HG03469 (cell line): Measurements from ENCODE around the gene TRAM2.

Source experiments
- ATAC-seq: cut with Tn5 transposase; IDR thresholded peaks from one replicate; pipeline ENCODE4 v1.9.1; 2021; ENCODE audit warnings: mild to moderate bottlenecking, moderate library complexity, moderate number of reproducible peaks; ENCODE audit not compliant: unreplicated experiment

The TRAM2 gene

GRCh38 chr6:52512199-52512598 lies 64.7 kb downstream of the TRAM2 start:
- ATAC-seq = no peak

GRCh38 chr6:52511572-52512151 lies 65.2 kb downstream of the TRAM2 start:
- ATAC-seq = no peak

DNA sequence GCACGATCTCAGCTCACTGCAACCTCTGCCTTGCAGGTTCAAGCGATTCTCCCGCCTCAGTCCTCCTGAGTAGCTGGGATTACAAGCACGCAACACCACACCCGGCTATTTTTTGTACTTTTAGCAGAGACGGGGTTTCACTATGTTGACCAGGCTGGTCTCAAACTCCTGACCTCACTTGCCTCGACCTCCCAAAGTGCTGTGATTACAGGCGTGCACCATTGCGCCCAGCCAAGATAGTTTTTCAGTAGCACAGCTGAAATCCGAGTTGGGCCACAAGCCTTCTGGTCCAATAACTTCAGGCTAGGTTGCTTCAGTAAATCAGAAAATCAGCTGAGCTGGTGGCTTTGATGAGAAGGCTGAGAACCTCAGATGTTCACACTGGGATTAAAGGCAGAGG lies 65.7 kb downstream of the TRAM2 start:
- no peak for ATAC-seq

DNA sequence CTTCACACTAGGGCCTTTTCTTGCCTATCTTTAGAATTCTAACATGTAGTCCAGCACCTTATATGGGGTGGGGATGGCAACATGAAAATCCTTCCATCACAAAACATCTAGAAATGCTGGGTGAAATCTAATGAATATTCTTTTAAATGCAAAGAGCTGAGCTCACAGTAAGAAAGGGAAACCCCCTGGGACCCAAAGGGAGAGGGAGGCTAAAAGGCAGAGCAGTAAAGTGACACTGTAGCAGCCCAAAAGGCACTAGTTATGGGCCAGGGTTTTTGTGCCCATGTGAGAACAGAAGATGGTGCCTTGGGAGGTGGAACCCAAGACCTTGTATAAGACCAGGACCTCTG lies 66.7 kb downstream of the TRAM2 start:
- ATAC-seq = no peak

- no peak for ATAC-seq
Observed at GRCh38 chr6:52509281-52510212, 67.3 kb downstream of the TRAM2 start.

GRCh38 chr6:52508261-52508739 lies 68.6 kb downstream of the TRAM2 start:
- no peak for ATAC-seq

- no peak for ATAC-seq
Observed at GRCh38 chr6:52507557-52508260, 69.2 kb downstream of the TRAM2 start.

- no peak for ATAC-seq
Observed at GRCh38 chr6:52506476-52506875, 70.4 kb downstream of the TRAM2 start.

- no peak for ATAC-seq
Observed at GRCh38 chr6:52505726-52506409, 71.0 kb downstream of the TRAM2 start.

DNA sequence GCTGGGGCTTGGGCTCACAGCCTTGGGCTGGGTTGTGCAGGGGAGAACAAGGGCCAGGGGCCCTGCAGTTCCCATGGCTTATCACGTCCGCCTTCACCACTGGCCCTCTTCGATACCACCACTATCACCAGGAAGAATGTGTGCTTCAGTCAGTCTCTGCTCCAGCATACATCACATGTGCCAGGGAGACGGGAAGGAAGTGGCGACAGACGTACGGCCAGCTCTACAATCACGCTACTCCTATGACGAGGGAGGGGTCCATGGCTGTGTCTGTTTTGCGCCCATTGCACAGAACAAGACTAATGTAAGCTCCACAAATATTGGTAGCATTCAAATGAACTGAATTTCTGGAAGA lies 72.1 kb downstream of the TRAM2 start:
- no peak for ATAC-seq

DNA sequence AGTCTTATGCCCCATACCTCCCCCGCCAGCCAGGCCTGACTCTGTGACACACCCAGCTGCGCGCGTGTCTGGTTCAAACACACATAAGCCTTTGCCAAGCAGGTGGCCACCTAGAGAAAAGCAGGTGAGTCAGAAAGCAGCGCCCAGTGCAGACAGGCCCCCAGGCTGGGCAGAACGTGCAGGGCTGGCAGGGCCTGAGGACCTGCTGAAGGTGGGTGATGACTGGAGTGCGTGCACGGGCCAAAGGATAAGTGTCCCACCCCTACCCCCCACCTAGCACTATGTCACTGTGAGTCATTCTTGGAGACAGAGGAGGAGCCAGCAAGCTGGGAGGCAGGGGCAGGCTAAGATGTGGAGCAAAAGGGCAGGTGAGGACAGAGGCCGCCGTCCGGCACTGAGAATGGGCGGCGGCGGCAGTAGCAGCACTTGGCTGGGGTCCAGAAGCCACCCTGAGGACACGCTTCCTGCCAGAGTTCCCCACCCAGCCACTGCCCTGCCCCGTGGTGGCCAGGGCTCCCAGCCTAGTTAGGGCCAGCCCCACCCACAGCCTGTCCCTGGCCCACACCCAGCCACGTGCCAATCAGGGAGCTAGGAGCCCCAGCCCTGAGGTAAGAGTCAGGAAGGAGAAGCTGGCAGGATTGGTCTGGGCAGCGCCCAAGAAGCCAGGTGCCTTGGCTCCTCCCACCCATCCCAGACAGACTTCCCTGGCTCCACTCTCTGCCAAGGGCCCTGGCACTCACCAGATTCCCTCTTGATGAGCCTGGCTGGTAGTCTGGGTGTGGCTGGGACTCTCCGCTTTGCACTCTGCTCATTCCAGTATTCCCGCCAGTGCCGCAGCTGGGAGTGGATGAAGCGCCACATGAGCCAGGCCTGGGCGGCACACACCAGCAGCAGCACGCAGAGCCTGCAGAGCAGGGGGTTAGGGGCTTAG lies 72.7 kb downstream of the TRAM2 start:
- no peak for ATAC-seq

GRCh38 chr6:52503323-52503747 lies 73.5 kb downstream of the TRAM2 start:
- ATAC-seq = no peak

DNA sequence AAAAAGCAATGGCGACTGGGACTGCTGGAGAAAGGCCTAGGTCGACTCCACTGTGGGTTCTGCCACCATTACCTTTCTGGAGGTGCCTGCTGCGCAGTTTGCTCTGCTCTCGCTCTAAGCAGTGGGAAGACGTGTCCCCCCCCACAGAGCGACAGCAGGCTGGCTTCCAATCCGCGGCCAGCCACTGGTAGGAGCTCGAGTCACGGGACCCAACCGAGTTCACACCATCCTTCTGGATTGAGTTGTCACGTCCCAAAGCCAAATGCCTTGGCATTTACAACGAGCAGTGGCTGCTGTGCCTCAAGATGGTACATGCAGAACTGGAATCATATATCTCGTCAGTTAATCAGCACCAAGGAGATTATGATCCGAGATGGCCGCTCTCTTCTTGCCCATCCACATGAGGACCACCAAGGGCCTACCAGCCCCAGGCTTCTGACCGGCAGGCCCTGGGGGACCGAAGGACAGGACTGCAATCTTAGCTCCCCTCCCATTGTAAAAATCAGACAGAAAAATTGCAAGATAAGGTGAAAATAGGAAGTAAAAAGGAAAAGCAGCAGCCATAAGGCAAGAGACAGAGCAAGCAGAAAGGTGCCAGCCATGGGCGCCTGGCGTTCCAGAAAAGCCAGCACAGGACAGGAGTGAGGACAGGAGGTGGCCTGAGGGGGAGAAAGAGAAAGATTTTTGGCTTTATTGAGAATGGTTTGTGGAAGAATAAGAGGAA lies 74.4 kb downstream of the TRAM2 start:
- no peak for ATAC-seq

DNA sequence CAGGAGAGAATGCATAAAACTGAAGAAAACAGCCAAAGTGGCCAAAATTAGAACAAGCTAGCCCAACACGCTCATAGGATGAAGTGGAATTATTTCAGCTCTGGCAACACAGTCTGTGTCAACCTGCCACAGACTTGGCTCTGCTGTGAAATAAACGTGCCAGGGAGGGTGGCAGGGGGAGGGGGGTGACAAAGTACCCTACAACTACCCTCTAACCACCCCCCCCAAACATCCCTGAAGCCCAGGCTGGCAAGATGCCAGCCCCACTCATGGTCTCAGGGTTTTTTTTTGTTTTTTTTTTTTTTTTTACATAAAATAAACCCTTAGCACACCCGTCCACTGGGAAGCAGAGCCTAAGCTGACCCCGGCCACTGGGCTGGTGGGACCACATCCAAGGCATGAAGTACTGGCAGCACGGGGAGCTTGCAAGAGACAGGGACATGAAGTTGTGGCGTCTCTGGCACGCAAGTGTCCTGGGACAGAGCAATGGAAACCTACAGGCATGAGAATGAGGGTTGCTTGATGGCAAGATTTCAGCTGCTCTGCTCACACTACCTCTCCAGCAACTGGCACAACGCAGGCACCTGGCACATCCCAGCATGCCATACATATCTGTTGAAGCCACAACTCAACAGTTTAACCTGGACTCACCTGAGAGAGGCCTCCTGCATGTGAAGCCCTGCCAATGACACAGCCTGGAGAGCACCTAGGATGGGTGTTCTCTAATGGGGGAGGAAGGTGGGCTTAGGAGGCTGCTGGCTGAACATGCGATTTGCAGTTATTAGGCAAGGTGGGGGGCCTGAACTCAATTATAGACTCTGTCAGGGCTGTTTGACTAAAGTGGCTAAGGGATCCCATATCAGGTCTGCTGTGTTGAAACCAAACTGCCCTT lies 76.4 kb downstream of the TRAM2 start:
- ATAC-seq = no peak

DNA sequence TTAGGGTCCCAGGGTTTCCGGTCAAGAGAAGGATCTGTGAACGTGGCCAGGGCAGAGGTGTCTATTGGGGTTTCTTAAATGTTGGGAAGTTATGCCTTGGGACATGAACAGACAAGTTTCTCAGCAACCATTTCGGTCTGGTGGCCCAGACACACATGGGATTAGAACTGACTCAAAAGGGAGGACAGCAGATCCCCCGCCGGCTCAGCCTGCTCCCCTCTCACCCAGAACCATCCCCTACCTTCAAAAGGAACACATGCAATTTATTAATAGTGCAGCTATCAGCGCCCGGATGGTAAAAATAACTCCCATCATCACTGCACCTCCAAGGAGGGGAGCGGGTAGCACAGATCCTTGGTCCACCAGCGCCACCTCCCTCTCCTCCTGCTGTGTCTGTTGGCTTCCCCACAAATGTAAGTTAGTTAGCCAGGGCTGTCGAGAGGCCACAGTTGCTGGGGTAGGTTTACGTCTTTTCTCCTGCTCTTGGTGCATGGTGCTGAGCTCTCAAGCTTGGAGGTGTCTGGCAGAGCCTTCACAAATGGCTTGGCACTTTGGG lies 77.1 kb downstream of the TRAM2 start:
- ATAC-seq = no peak

- no peak for ATAC-seq
Observed at GRCh38 chr6:52499026-52499425, 77.8 kb downstream of the TRAM2 start.

DNA sequence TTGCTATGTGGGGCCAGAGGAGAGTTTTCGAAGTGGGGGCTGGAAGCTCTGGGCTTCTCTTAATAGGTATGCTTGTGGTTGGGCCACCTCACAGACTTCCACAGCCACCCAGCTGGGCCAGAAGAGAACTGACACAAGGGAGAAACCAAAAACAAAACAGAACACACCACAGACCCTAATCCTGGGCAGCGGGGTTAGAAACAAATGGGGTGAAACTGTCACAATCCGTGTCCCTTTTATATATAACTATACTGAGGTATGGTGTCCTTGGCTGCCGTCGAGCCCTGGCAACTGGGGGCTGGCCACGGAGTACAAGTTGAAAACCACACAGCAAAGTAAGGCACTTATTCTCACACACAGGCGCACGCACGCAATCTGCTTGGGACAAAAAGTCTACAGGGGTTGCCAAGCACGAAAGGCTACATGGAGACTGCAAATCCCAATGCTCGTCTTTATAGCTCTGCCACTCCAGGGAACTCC lies 78.3 kb downstream of the TRAM2 start:
- ATAC-seq = peak; percentile 25
